Ovary (tissue), 3 donors: ENCODE measurements around the gene ADSL.

ENCODE experiments used
- EP300 ChIP-seq: sonication (generic); formaldehyde crosslinking; IDR thresholded peaks from one replicate; pipeline ENCODE4 v1.6.1; 2017; ENCODE audit warnings: antibody characterized with exemption
- TF ChIP-seq, protein P1 (sequence below), 3 donors: fragments of 450-650 bp in 2 of 3; fragments of 200-600 bp in 1 of 3; IDR thresholded peaks; one replicate each; pipeline versions ENCODE4 v1.5.1 to v1.8.0; 2016 to 2022; ENCODE audit warnings: antibody characterized with exemption in 3 of 3, mild to moderate bottlenecking in 1 of 3
- donor health status: DM: no; HTN: no; CAD: no.

- TF ChIP-seq, protein P1, sequence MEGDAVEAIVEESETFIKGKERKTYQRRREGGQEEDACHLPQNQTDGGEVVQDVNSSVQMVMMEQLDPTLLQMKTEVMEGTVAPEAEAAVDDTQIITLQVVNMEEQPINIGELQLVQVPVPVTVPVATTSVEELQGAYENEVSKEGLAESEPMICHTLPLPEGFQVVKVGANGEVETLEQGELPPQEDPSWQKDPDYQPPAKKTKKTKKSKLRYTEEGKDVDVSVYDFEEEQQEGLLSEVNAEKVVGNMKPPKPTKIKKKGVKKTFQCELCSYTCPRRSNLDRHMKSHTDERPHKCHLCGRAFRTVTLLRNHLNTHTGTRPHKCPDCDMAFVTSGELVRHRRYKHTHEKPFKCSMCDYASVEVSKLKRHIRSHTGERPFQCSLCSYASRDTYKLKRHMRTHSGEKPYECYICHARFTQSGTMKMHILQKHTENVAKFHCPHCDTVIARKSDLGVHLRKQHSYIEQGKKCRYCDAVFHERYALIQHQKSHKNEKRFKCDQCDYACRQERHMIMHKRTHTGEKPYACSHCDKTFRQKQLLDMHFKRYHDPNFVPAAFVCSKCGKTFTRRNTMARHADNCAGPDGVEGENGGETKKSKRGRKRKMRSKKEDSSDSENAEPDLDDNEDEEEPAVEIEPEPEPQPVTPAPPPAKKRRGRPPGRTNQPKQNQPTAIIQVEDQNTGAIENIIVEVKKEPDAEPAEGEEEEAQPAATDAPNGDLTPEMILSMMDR (IDR thresholded peaks at IDR 0.05): no peak
- TF ChIP-seq EP300: no peak
Measured at GRCh38 chr22:40323681-40324171, 22.6 kb upstream of the ADSL start.
